NCI-H748 (cell line): ENCODE results near the gene KCNH1.

Experiments
- DNase-seq: peaks from one replicate; lab custom pipeline; 2025; ENCODE audit not compliant: unreplicated experiment; lab: John Stamatoyannopoulos, UW

Gene KCNH1

DNA sequence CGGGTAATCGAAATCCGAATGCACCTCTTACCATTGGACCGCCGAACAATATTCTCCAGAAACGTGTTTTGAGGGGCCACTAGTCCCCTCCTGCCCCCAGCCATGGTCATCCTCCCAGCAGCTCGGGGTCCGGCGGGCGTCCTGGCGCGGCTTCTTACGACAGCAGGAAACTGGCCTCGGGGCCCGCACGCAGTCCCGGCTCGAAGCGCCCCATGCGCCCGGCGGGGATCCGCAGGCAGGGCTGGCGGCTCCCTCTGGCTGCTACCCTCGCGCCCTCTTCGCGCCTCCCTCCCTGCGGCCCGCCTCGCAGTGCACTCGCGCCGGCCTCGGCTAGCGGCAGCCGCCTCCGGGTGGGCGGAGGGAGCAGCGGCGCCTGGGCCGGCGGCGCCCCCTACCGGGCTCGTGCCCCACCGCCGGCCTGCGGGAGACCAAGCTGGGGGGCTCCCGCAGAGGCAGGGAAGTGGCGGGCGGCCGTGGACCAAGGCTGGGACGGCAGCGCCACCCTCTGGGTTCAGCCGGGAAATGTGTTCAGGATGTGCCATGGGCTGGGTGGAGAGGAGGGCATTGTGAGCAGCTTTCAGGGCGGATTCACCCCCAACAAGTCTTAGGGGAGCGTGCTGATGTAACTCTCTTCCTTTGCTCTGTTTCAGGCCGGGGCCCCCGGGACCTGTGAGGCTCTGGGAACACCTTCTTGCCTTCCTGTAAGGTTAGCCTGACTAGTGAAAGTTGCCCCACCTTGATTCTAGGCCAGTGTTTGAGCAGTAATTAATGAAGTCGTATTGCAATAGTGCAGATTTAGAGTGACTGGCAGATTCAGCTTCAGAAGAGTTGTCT lies at the start of gene KCNH1:
Gene KCNH1, minus strand, starts transcription at position 313 of the 834 bp plus-strand sequence. Its CDS starts 203 bp downstream, at position 110.
- DNase-seq, result peak; percentile 86

DNA sequence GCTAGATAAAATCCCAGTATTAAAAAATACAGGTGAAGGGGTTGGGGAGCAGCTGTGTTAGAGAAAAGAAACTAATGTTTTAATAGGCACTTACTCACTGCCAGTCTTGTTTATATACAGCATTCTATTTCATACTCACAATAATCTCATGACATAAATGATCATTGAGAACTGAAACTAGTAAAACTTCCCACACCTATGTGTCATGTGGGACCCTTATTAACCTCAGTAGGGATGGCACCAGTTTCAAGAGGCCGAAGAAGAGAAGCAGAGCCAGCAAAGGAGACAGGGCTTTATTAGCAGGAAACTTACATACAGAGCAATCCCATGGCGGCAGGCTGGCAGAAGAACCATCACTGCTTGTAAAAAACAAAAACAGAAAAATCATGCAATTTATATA lies 48.8 kb upstream of the KCNH1 start:
- no peak for DNase-seq

DNA sequence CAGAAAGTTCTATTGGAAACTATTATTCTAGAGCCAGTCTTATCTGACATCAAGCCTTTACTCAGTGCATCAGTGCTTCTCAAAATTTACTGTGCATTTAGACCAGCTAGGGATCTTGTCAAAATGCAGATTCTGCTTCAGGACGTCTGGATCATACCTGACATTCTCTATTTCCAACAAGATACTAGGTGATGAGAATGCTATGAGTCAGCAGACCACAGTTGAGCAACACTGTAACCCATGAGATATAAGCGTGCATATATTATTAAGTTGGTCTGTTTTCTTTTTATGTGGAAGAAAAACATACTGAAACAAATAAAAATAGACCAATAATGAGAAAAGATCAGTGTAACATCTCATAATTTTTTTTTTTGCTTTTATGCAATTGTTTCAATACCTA lies 40.4 kb upstream of the KCNH1 start:
- no peak for DNase-seq

DNA sequence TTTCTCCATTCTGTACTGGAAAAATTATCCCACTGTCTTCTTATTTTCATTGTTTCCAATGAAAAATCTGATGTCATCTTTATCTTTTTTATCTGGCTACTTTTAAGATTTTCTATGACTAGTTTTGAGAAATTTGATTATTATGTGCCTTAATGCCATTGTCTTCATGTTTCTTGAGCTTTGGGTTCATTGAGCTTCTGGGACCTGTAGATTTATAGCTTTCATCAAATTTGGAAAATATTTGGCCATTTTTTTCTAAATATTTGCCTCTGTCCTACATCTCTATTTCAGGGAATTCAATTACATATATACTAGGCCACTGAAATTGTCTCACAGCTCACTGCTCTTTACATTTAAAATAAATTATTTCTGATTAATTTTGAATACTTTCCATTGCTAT lies 38.7 kb upstream of the KCNH1 start:
- no peak for DNase-seq

GRCh38 chr1:211169353-211169752 lies 35.4 kb upstream of the KCNH1 start:
- no peak for DNase-seq

- DNase-seq, result no peak
Observed at GRCh38 chr1:211158866-211159265, 24.9 kb upstream of the KCNH1 start.

DNA sequence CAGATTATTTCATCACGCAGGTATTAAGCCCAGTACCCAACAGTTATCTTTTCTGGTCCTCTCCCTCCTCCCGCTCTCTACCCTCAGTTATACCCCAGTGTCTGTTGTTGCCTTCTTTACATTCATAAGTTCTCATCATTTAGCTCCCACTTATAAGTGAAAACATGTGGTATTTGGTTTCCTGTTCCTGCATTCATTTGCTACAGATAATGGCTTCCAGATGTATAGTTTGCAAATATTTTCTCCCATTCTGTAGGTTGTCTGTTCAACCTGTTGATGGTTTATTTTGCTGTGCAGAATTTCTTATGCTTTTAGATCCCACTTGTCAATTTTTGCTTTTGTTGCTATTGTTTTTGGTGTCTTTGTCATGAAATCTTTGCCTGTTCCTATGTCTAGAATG lies 21.1 kb upstream of the KCNH1 start:
- DNase-seq, result no peak

GRCh38 chr1:211153932-211154331 lies 20.0 kb upstream of the KCNH1 start:
- no peak for DNase-seq

DNA sequence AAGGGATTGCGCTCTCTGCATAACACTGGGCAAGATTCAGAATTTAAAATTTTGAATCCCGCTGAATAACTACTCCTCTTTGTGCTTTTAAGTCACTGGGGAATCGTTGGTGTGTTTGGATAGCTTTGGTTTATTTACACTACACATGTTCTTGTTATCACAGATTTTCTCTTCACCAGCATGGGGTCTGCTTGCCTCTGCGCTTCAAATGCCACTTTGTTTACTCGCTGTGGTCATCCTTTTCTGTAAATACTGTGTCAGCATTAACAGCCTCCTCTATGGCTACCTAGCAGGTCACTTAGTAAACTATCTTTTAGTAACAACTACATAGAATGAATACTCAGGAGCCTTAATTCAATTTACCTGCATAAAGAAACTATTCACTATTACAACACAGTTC lies 14.4 kb upstream of the KCNH1 start:
- peak; percentile 82 for DNase-seq

- DNase-seq, result peak; percentile 73
Observed at GRCh38 chr1:211145944-211146343, 12.0 kb upstream of the KCNH1 start.

- DNase-seq, result peak; percentile 47
Observed at GRCh38 chr1:211135342-211135950, 1.5 kb upstream of the KCNH1 start.

DNA sequence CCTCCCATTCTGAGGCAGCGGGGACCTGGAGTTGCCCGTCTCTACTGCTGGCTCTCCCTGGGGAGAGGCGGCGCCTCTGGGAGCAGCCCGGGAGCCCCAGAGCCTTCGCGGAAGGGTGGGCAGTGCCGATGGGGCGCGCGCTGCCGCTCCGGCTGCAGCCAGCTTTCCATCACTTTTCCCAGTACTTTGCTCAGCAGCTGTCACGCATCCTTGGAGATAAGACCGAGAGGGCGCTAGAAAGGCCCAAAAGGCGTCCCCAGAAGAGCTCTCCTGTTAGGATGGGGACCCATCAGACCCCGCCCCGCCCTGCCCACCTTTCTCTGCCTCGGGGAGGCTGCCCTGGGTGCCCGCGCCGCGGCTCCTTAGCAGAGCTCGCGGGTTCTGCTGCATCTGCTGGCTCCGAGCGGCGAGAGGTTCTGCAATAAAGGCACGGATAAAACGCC lies 534 bp downstream of the KCNH1 start:
- peak; percentile 60 for DNase-seq

- DNase-seq, result no peak
Observed at GRCh38 chr1:211132721-211133392, 1.1 kb downstream of the KCNH1 start.

GRCh38 chr1:211129776-211130175 lies 4.2 kb downstream of the KCNH1 start:
- no peak for DNase-seq

DNA sequence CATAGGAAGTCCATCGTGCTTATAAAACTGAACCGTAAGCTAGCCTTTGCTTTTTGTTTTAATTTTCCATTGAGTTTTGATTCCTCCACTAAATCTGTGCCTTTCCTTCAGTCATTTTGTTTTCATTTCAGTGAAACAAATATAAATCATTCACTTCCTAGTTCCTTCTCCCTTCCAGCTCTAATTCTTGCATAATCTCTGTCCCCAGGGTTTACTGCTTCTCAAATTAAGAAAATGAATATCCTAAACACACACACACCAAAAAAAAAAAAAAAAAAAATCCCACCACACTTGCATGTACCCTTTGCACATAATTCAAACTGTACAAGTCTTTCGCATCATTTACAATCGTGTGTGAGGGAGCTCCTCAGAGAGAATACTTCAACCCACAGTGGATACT lies 6.8 kb downstream of the KCNH1 start:
- no peak for DNase-seq

GRCh38 chr1:211126622-211127021 lies 7.3 kb downstream of the KCNH1 start:
- DNase-seq, result no peak

GRCh38 chr1:211118407-211119102 lies 15.4 kb downstream of the KCNH1 start:
- DNase-seq, result no peak

DNA sequence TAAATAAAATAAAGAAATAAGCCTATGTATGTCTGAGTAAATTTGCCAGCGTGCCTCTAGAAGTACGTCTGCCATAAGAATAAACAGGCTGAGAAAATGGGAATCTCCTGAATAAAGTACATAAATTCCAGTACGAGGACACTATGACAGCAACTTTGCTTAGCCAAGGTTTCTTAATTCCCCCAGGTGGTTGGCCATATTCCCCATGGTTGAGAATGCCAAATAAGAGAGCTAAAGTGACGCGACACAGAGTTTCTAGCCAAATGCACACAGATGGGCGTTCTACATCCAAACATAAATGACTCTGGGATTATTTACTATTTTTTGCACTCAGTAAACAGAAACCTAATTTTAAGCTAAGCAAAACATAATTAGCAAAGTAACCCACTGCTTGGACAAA lies 19.5 kb downstream of the KCNH1 start:
- DNase-seq, result no peak

DNA sequence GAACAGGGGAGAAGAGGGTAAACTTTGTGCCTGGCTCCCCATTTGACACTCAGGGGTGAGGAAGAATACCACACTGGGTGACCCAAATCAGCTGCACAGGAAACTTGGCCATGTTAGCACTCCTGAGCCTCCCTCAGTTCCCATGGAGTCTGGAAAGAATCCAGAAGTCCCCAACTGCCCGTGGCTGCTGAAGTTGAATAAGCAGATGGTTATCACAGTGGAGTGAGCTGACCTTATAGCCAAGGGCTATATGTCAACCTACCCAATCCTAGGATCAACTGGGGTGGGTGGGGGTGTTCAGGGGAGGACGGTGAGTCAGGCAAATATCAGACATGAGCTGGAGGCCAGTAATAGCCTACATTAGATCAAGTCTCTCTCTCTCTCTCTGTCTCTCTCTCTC lies 20.4 kb downstream of the KCNH1 start:
- no peak for DNase-seq

DNA sequence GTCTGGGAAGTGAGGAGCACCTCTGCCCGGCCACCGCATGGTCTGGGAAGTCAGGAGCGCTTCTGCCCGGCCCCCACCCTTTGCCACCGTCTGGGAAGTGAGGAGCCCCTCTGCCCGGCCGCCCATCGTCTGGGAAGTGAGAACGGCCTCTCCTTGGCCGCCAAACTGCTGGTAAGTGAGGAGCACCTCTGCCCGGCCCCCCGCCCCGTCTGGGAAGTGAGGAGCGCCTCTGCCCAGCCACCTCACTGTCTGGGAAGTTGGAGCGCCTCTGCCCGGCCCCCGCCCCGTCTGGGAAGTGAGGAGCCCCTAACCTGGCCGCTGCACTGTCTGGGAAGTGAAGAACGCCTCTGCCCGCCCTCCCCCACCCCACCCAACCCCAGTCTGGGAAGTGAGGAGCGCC lies 22.6 kb downstream of the KCNH1 start:
- no peak for DNase-seq

DNA sequence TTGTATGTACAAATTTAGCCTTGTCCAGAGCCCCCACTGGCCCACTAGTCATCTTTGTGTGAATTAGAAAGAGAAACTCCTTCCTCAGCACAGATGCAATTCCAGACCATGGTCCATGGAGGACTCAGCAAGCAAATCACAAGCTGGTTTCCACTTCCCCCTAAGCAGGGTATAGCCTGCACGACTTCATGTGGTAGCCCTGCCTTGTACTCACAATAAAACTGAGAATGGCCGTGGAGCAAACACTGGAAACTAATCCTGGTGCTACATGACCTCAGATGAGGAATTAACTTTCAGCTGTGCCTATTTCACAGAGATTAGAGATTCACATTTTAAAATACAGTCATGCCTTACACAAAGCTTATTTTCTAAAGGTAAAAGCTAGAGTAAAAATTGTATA lies 32.5 kb downstream of the KCNH1 start:
- no peak for DNase-seq
